Endothelial cell of umbilical vein (primary cell): ENCODE measurements around the gene DIO1. TPM values are rescaled to one million over a fixed set of nuclear protein-coding genes. Genes with fewer than 3 reads are reported as not detected.
A peak's percentile ranks its signal among the peaks of the same experiment; 100 is the strongest.

Experiments used
- BruUV-seq: library from RNA; stranded (reverse); fragments of 400-500 nt; replicated peaks from 2 replicates; lab custom pipeline; 2021; lab: Mats Ljungman, UMichigan
- CTCF ChIA-PET: fragments of 300-600, 350-600 bp; sonication (Branson Sonifier 250); formaldehyde crosslinking; loops from one replicate; lab custom pipeline; 2021; ENCODE audit warnings: antibody characterized with exemption, inconsistent platforms; lab: Charles Lee
- POLR2A ChIA-PET: fragments of 300-600, 350-600 bp; sonication (Branson Sonifier 250); formaldehyde crosslinking; loops from one replicate; lab custom pipeline; 2021; ENCODE audit warnings: antibody characterized with exemption, inconsistent platforms; lab: Charles Lee
- DNase-seq: peaks from one replicate; pipeline ENCODE4 v3.0.0-alpha.2; 2011; ENCODE audit warnings: low read depth, low spot score
- FAIRE-seq: peaks from 2 replicates; lab custom pipeline; 2011; peaks lifted over from hg19 to GRCh38; lab: Jason Lieb, UNC
- H2AFZ ChIP-seq: 2 replicates; pipeline ENCODE4 v1.6.0; 2012; ENCODE audit warnings: low read depth, low read length, control low read depth, inconsistent platforms
- H3K27ac ChIP-seq: 2 replicates; pipeline ENCODE4 v1.5.1; 2011; ENCODE audit warnings: low read depth, mild to moderate bottlenecking, control low read depth, low read length, moderate library complexity; ENCODE audit not compliant: insufficient read depth
- H3K27me3 ChIP-seq, 2 experiments: 2 replicates each; pipeline versions ENCODE4 v1.6.0 to v1.6.1; 2011; ENCODE audit warnings: low read length in 2 of 2, mixed read lengths in 1 of 2; ENCODE audit not compliant: control insufficient read depth in 2 of 2, insufficient read depth in 2 of 2
- H3K36me3 ChIP-seq, 2 experiments: 2 replicates in 1 of 2; 3 replicates in 1 of 2; pipeline ENCODE4 v1.5.1; 2011; ENCODE audit warnings: low read length in 2 of 2, mild to moderate bottlenecking in 1 of 2, moderate library complexity in 1 of 2; ENCODE audit not compliant: control insufficient read depth in 2 of 2, insufficient read depth in 2 of 2; ENCODE audit errors: extremely low read depth in 1 of 2
- H3K4me1 ChIP-seq: 3 replicates; pipeline ENCODE4 v1.5.1; 2011; ENCODE audit warnings: mild to moderate bottlenecking, low read length; ENCODE audit not compliant: control insufficient read depth, insufficient read depth; ENCODE audit errors: extremely low read depth
- H3K4me2 ChIP-seq: 2 replicates; pipeline ENCODE4 v1.6.1; 2011; ENCODE audit warnings: low read length, control low read depth, mixed read lengths; ENCODE audit not compliant: insufficient read depth
- H3K4me3 ChIP-seq, 3 experiments: fragments of 200-600 bp in 1 of 3; sonication (generic), shearing (Covaris generic) in 1 of 3; replicated peaks in 1 of 3; 2 replicates each; pipeline ENCODE4 v1.5.1; 2011 to 2016; ENCODE audit warnings: control low read depth in 3 of 3, low read length in 3 of 3, mild to moderate bottlenecking in 2 of 3, inconsistent platforms in 1 of 3, low read depth in 1 of 3, moderate library complexity in 1 of 3; ENCODE audit not compliant: insufficient read depth in 1 of 3
- H3K79me2 ChIP-seq: 2 replicates; pipeline ENCODE4 v1.6.0; 2012; ENCODE audit warnings: low read length, inconsistent platforms; ENCODE audit not compliant: control insufficient read depth, insufficient read depth
- H3K9ac ChIP-seq: replicated peaks from 2 replicates; pipeline ENCODE3; 2011; ENCODE audit warnings: low read length, control low read depth; ENCODE audit not compliant: insufficient read depth; ENCODE audit errors: extremely low read depth
- H3K9me1 ChIP-seq: replicated peaks from 3 replicates; pipeline ENCODE4 v1.6.0; 2011; ENCODE audit warnings: mild to moderate bottlenecking, low read length; ENCODE audit not compliant: control insufficient read depth, insufficient read depth; ENCODE audit errors: extremely low read depth
- H3K9me3 ChIP-seq: replicated peaks from 2 replicates; pipeline ENCODE4 v1.5.1; 2012; ENCODE audit warnings: low read length, inconsistent platforms; ENCODE audit not compliant: control insufficient read depth, insufficient read depth
- H4K20me1 ChIP-seq: replicated peaks from 2 replicates; pipeline ENCODE3; 2011; ENCODE audit warnings: mild to moderate bottlenecking, low read length; ENCODE audit not compliant: control insufficient read depth, insufficient read depth; ENCODE audit errors: extremely low read depth
- CTCF ChIP-seq, 2 donors: IDR thresholded peaks; 1 replicate in 1 of 2; 2 replicates in 1 of 2; pipeline ENCODE4 v1.5.1; 2011; ENCODE audit warnings: low read length in 2 of 2, mild to moderate bottlenecking in 2 of 2, moderate library complexity in 2 of 2, control low read depth in 1 of 2, inconsistent platforms in 1 of 2, low read depth in 1 of 2; ENCODE audit not compliant: insufficient read depth in 1 of 2; ENCODE audit errors: extremely low read depth in 1 of 2
- EZH2 ChIP-seq: IDR thresholded peaks from 2 replicates; pipeline ENCODE4 v1.6.1; 2012; ENCODE audit warnings: borderline replicate concordance, low read depth, mild to moderate bottlenecking, moderate library complexity, low read length, inconsistent platforms; ENCODE audit not compliant: severe bottlenecking
- FOS ChIP-seq: IDR thresholded peaks from 2 replicates; pipeline ENCODE4 v1.6.1; 2011; ENCODE audit warnings: mild to moderate bottlenecking, low read length, moderate library complexity, borderline replicate concordance; ENCODE audit not compliant: insufficient read depth
- GATA2 ChIP-seq: IDR thresholded peaks from 2 replicates; pipeline ENCODE4 v1.7.0; 2011; ENCODE audit warnings: low read depth, mild to moderate bottlenecking, moderate library complexity, mixed read lengths, low read length; ENCODE audit not compliant: insufficient read length, insufficient read depth
- JUN ChIP-seq: IDR thresholded peaks from 2 replicates; pipeline ENCODE4 v1.6.1; 2011; ENCODE audit warnings: borderline replicate concordance, low read depth; ENCODE audit not compliant: insufficient read length, insufficient read depth
- MAX ChIP-seq: IDR thresholded peaks from 2 replicates; pipeline ENCODE4 v1.6.1; 2011; ENCODE audit not compliant: insufficient read depth, insufficient read length
- MYC ChIP-seq: IDR thresholded peaks from one replicate; pipeline ENCODE4 v1.6.1; 2011; ENCODE audit warnings: mild to moderate bottlenecking, low read depth, low read length
- POLR2A ChIP-seq: IDR thresholded peaks from 2 replicates; pipeline ENCODE4 v1.6.1; 2012; ENCODE audit warnings: low read depth, mild to moderate bottlenecking, control low read depth, low read length
- POLR2AphosphoS5 ChIP-seq: IDR thresholded peaks from 2 replicates; pipeline ENCODE4 v1.6.1; 2012; ENCODE audit warnings: low read depth, mild to moderate bottlenecking, control low read depth, low read length, moderate library complexity; ENCODE audit not compliant: insufficient read depth
- dilution Hi-C: fragments of 300-500 bp; cut with MboI; formaldehyde crosslinking; loops from one replicate; pipeline ENCODE4 v1.15.0; 2019; ENCODE audit warnings: low sequenced_read_pairs; ENCODE audit not compliant: extremely low pct_ligation_motif_present
- intact Hi-C: fragments of 100-400 bp; cut with micrococcal nuclease; formaldehyde crosslinking; loops from one replicate; pipeline ENCODE4 v1.10.0; 2022
- polyA plus RNA-seq, 4 experiments: library from polyadenylated mRNA; depleted of rRNA in 3 of 4; stranded (reverse) in 3 of 4; unstranded in 1 of 4; fragments of >200 nt; gene quantifications; 2 replicates each; pipeline versions ENCODE4 v1.2.1 to v1.2.3, GENCODE V29; 2011 to 2012; ENCODE audit warnings: missing spikeins in 1 of 4
- total RNA-seq: library from RNA; stranded (reverse); gene quantifications from 2 replicates; pipeline ENCODE4 v1.2.3, GENCODE V29; 2021

The DIO1 gene
- total and polyA plus RNA-seq, 2 donors (not counting 3 experiments of a cell fraction or from before 2014, with no cell fraction given), result not detected

GRCh38 chr1:53942127-53942957 is 48.4 kb downstream of the DIO1 start:
- intact Hi-C loops, result no loop called here
- POLR2A ChIA-PET, result no interaction called here
- Histone ChIP-seq H3K9me3 (no peaks in the 10 kb centered on the region), H3K4me3 (no peak overlapping the region), H3K27ac (no peak overlapping the region), H3K79me2 (peaks cover 18% of the 10 kb centered on the region), H3K27me3 (no peaks in the 10 kb centered on the region), H2AFZ (no peak overlapping the region), H3K9ac (no peak overlapping the region), H3K9me1 (no peaks in the 10 kb centered on the region), H3K4me2 (no peak overlapping the region), H4K20me1 (no peaks in the 10 kb centered on the region), H3K4me1 (peaks cover 15% of the 10 kb centered on the region), H3K36me3 (no peaks in the 10 kb centered on the region)
- dilution Hi-C loops, result no loop called here
- TF ChIP-seq FOS (no peak), GATA2 (no peak), JUN (no peak), MAX (no peak), POLR2AphosphoS5 (no peak), EZH2 (no peak), MYC (no peak), POLR2A (no peak), CTCF (IDR thresholded peaks at IDR 0.05; ENCODE audit: extremely low read depth in 1 of 2, insufficient read depth in 1 of 2, low read depth in 1 of 2, low read length in 2 of 2) (no peak)
- CTCF ChIA-PET, result interaction anchor here (1.6 kb wide), 1 partner anchor 63 kb away, joined by 6 read pairs; no protein-coding TSS in a partner anchor
- FAIRE-seq (peak; percentile 46), DNase-seq (no peak)
- BruUV-seq, result no TSS peak
